Stimulated activated naive CD8-positive, alpha-beta T cell treated with anti-CD3 and anti-CD28 coated beads, Interleukin-15, Interleukin-2, amounts not matched to agents 100 ng/mL and 50 ng/mL, for 24 hours (primary cell): Measurements from ENCODE around the gene PPP1R1C.

Experiments used
- H3K27ac Mint-ChIP-seq: one replicate; pipeline ENCODE4 v1.8.0; 2021; ENCODE audit warnings: mild to moderate bottlenecking, mixed read lengths
- H3K27me3 Mint-ChIP-seq: one replicate; pipeline ENCODE4 v1.8.0; 2021; ENCODE audit warnings: mixed read lengths
- H3K36me3 Mint-ChIP-seq: one replicate; pipeline ENCODE4 v1.8.0; 2021; ENCODE audit warnings: low read depth, mixed read lengths
- H3K4me1 Mint-ChIP-seq: one replicate; pipeline ENCODE4 v1.8.0; 2021; ENCODE audit warnings: low read depth, mixed read lengths
- H3K4me3 Mint-ChIP-seq: one replicate; pipeline ENCODE4 v1.8.0; 2021; ENCODE audit warnings: mild to moderate bottlenecking, mixed read lengths
- H3K9me3 Mint-ChIP-seq: one replicate; pipeline ENCODE4 v1.8.0; 2021; ENCODE audit warnings: mixed read lengths

PPP1R1C gene

GRCh38 chr2:181988154-181988924 lies 2.7 kb downstream of the PPP1R1C start:
- Mint-ChIP-seq H3K4me3 (no peak overlapping the region), H3K9me3 (no peaks in the 10 kb centered on the region), H3K27ac (no peak overlapping the region), H3K36me3 (no peaks in the 10 kb centered on the region), H3K4me1 (no peaks in the 10 kb centered on the region), H3K27me3 (no peaks in the 10 kb centered on the region)

GRCh38 chr2:181989099-181989498 lies 3.4 kb downstream of the PPP1R1C start:
- no peak overlapping the region for H3K4me3 Mint-ChIP-seq
- no peaks in the 10 kb centered on the region for H3K27me3 Mint-ChIP-seq
- H3K9me3 Mint-ChIP-seq, result no peaks in the 10 kb centered on the region
- no peaks in the 10 kb centered on the region for H3K36me3 Mint-ChIP-seq
- no peaks in the 10 kb centered on the region for H3K4me1 Mint-ChIP-seq
- H3K27ac Mint-ChIP-seq, result no peak overlapping the region

GRCh38 chr2:181991171-181991885 lies 5.7 kb downstream of the PPP1R1C start:
- Mint-ChIP-seq H3K27ac (no peak overlapping the region), H3K4me1 (no peaks in the 10 kb centered on the region)

GRCh38 chr2:181992776-181993175 lies 7.1 kb downstream of the PPP1R1C start:
- H3K27ac Mint-ChIP-seq, result no peak overlapping the region
- no peaks in the 10 kb centered on the region for H3K9me3 Mint-ChIP-seq

More at GRCh38 chr2:181991171-181991885, 5.7 kb downstream of the PPP1R1C start:
- Mint-ChIP-seq H3K4me3 (no peak overlapping the region), H3K36me3 (no peaks in the 10 kb centered on the region), H3K9me3 (no peaks in the 10 kb centered on the region), H3K27me3 (no peaks in the 10 kb centered on the region)

GRCh38 chr2:181995289-181995688 lies 9.6 kb downstream of the PPP1R1C start:
- Mint-ChIP-seq H3K4me1 (no peaks in the 10 kb centered on the region), H3K9me3 (no peaks in the 10 kb centered on the region), H3K36me3 (no peaks in the 10 kb centered on the region), H3K27ac (no peak overlapping the region), H3K4me3 (no peak overlapping the region), H3K27me3 (no peaks in the 10 kb centered on the region)

More at GRCh38 chr2:181992776-181993175, 7.1 kb downstream of the PPP1R1C start:
- no peaks in the 10 kb centered on the region for H3K4me1 Mint-ChIP-seq
- no peak overlapping the region for H3K4me3 Mint-ChIP-seq
- H3K36me3 Mint-ChIP-seq, result no peaks in the 10 kb centered on the region
- no peaks in the 10 kb centered on the region for H3K27me3 Mint-ChIP-seq

GRCh38 chr2:181998041-181998835 lies 12.6 kb downstream of the PPP1R1C start:
- Mint-ChIP-seq H3K9me3 (no peaks in the 10 kb centered on the region), H3K4me1 (no peaks in the 10 kb centered on the region), H3K4me3 (no peak overlapping the region), H3K27me3 (no peaks in the 10 kb centered on the region), H3K27ac (no peak overlapping the region), H3K36me3 (no peaks in the 10 kb centered on the region)

GRCh38 chr2:181998891-181999654 lies 13.4 kb downstream of the PPP1R1C start:
- H3K27ac Mint-ChIP-seq, result no peak overlapping the region
- no peaks in the 10 kb centered on the region for H3K4me1 Mint-ChIP-seq
- peaks cover under 1% of the 10 kb centered on the region for H3K27me3 Mint-ChIP-seq
- no peak overlapping the region for H3K4me3 Mint-ChIP-seq
- no peaks in the 10 kb centered on the region for H3K36me3 Mint-ChIP-seq
- H3K9me3 Mint-ChIP-seq, result no peaks in the 10 kb centered on the region

GRCh38 chr2:181999911-182000310 lies 14.3 kb downstream of the PPP1R1C start:
- no peaks in the 10 kb centered on the region for H3K4me1 Mint-ChIP-seq
- no peak overlapping the region for H3K4me3 Mint-ChIP-seq
- no peak overlapping the region for H3K27ac Mint-ChIP-seq
- H3K9me3 Mint-ChIP-seq, result no peaks in the 10 kb centered on the region
- peaks cover 6% of the 10 kb centered on the region for H3K27me3 Mint-ChIP-seq
- H3K36me3 Mint-ChIP-seq, result no peaks in the 10 kb centered on the region

GRCh38 chr2:182004945-182005520 lies 19.4 kb downstream of the PPP1R1C start:
- no peak overlapping the region for H3K4me3 Mint-ChIP-seq
- H3K27me3 Mint-ChIP-seq, result peaks cover 6% of the 10 kb centered on the region
- no peaks in the 10 kb centered on the region for H3K36me3 Mint-ChIP-seq
- H3K9me3 Mint-ChIP-seq, result no peaks in the 10 kb centered on the region
- H3K27ac Mint-ChIP-seq, result no peak overlapping the region
- no peaks in the 10 kb centered on the region for H3K4me1 Mint-ChIP-seq

- Mint-ChIP-seq H3K36me3 (no peaks in the 10 kb centered on the region), H3K4me3 (no peak overlapping the region), H3K4me1 (no peaks in the 10 kb centered on the region), H3K9me3 (peaks cover 11% of the 10 kb centered on the region), H3K27ac (no peak overlapping the region), H3K27me3 (peaks cover 9% of the 10 kb centered on the region)
Measured at GRCh38 chr2:182006595-182007341, 21.1 kb downstream of the PPP1R1C start.

GRCh38 chr2:182014284-182014683 lies 28.6 kb downstream of the PPP1R1C start:
- Mint-ChIP-seq H3K36me3 (no peaks in the 10 kb centered on the region), H3K4me3 (no peak overlapping the region), H3K4me1 (no peaks in the 10 kb centered on the region), H3K27ac (no peak overlapping the region), H3K27me3 (peaks cover 7% of the 10 kb centered on the region), H3K9me3 (peaks cover 44% of the 10 kb centered on the region)

- H3K4me1 Mint-ChIP-seq, result peaks cover 2% of the 10 kb centered on the region
- H3K4me3 Mint-ChIP-seq, result no peak overlapping the region
- peaks cover 41% of the 10 kb centered on the region for H3K9me3 Mint-ChIP-seq
- peaks cover 7% of the 10 kb centered on the region for H3K27me3 Mint-ChIP-seq
- H3K36me3 Mint-ChIP-seq, result no peaks in the 10 kb centered on the region
- H3K27ac Mint-ChIP-seq, result no peak overlapping the region
Measured at GRCh38 chr2:182015334-182016109, 29.9 kb downstream of the PPP1R1C start.

- H3K36me3 Mint-ChIP-seq, result no peaks in the 10 kb centered on the region
- H3K9me3 Mint-ChIP-seq, result peaks cover 28% of the 10 kb centered on the region
- H3K27me3 Mint-ChIP-seq, result peaks cover 3% of the 10 kb centered on the region
- H3K27ac Mint-ChIP-seq, result no peak overlapping the region
- H3K4me3 Mint-ChIP-seq, result no peak overlapping the region
- H3K4me1 Mint-ChIP-seq, result peaks cover 7% of the 10 kb centered on the region
Measured at GRCh38 chr2:182018218-182018617, 32.6 kb downstream of the PPP1R1C start.
